ENCODE data around the gene HCRTR2. TPM values are rescaled to one million over a fixed set of nuclear protein-coding genes. Genes with fewer than 3 reads are reported as not detected.

Gene HCRTR2
- total RNA-seq, 4 donors from 2014 or later: 0.12 to 0.30 TPM; not detected in 2

DNA sequence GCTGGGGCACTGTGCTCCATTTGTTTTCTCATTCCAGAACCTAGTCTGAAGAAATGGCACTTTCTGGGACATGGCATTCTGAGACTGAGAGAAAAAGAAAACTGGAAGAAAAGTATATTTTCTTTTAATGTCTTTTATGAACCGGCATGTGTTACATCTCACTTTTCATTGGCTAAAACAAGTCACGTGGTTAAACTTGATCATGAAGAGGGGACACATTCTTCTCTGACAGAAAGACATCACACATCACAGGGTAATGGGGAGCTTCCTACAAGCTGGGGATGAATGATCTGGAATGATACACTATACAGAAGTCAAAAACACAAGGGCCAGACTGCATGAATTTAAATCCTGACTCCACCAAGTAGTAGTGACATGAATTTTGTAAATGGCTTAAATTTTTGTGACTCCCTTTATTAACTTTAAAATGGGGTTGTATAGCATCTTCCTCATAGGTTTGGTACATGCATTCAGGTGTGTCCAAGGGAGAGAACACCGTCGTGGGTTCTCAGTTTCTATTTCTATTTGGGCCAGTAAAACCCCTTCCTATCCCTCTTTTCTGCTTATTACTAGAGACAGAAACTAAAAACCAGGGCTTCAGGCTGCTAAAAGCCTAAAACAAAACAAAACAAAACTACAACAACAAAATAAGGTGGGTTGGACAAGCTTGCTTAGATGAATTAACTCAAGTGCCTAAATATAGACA is 91.2 kb downstream of the HCRTR2 start:
- intact Hi-C loops (cut with DNase I; ENCODE audit: low total_unique reads): no loop called here
- no peak overlapping the region for H3K4me3 ChIP-seq (ENCODE audit: low read depth, poor library complexity, severe bottlenecking)
- TF ChIP-seq, protein P1, sequence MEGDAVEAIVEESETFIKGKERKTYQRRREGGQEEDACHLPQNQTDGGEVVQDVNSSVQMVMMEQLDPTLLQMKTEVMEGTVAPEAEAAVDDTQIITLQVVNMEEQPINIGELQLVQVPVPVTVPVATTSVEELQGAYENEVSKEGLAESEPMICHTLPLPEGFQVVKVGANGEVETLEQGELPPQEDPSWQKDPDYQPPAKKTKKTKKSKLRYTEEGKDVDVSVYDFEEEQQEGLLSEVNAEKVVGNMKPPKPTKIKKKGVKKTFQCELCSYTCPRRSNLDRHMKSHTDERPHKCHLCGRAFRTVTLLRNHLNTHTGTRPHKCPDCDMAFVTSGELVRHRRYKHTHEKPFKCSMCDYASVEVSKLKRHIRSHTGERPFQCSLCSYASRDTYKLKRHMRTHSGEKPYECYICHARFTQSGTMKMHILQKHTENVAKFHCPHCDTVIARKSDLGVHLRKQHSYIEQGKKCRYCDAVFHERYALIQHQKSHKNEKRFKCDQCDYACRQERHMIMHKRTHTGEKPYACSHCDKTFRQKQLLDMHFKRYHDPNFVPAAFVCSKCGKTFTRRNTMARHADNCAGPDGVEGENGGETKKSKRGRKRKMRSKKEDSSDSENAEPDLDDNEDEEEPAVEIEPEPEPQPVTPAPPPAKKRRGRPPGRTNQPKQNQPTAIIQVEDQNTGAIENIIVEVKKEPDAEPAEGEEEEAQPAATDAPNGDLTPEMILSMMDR (IDR thresholded peaks at IDR 0.05): no peak
- no peak for TF ChIP-seq POLR2A (IDR thresholded peaks at IDR 0.05)
- WGBS, 2 donors: 84 to 88% methylated on average over 4 of the region's 4 CpGs
- no peak for DNase-seq (ENCODE audit: low spot score in 2 of 2)

GRCh38 chr6:55266896-55267295 is 92.6 kb downstream of the HCRTR2 start:
- no peak for DNase-seq (ENCODE audit: low spot score in 2 of 2)
- 71 to 72% methylated on average over 2 of the region's 2 CpGs for WGBS, 2 donors
- TF ChIP-seq, protein P1 (IDR thresholded peaks at IDR 0.05): no peak
- TF ChIP-seq POLR2A (IDR thresholded peaks at IDR 0.05): no peak
- intact Hi-C loops (cut with DNase I; ENCODE audit: low total_unique reads): no loop called here
- no peak overlapping the region for H3K4me3 ChIP-seq (ENCODE audit: low read depth, poor library complexity, severe bottlenecking)

DNA sequence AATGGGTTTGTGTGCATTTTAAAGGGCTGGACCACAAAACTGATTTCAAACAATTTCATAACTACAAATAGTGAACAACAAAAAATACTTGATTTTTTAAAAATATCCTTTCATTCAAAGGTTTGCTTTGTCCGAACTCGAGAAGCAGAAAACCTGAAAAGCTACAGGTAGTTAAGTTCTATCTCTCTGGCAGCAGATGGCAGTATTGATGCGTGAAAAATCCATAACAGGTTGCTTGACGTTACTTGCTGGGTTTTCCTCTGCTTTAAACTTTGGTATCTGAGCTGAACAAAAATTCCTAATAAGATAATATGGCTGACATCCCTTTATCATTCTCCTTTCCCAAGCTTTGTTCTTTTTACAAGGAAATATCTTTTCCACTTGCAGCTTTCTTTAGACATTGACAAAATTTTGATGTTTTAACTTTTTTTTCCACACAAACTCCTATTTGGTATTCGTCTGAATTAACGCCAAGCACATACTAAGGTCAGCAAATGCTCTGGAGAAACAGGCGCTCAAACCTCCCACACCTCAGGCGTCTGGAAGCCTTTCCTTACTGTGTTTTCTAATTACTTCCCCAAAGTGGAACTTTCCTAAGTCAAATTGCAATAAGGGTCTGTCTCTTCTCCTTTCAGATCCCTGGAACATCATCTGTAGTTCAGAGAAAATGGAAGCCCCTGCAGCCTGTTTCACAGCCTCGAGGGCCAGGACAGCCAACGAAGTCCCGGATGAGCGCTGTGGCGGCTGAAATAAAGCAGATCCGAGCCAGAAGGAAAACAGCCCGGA is 102.6 kb downstream of the HCRTR2 start:
- intact Hi-C loops (cut with DNase I; ENCODE audit: low total_unique reads): no loop called here
- no peak overlapping the region for H3K4me3 ChIP-seq (ENCODE audit: low read depth, poor library complexity, severe bottlenecking)
- TF ChIP-seq POLR2A (IDR thresholded peaks at IDR 0.05): no peak
- TF ChIP-seq, protein P1 (IDR thresholded peaks at IDR 0.05): no peak
- no peak for DNase-seq (ENCODE audit: low spot score in 2 of 2)
- WGBS, 2 donors: 26 to 34% methylated on average over 15 of the region's 15 CpGs

- no peak overlapping the region for H3K4me3 ChIP-seq (ENCODE audit: low read depth, poor library complexity, severe bottlenecking)
- 69 to 74% methylated on average over 5 of the region's 5 CpGs for WGBS, 2 donors
- intact Hi-C loops (cut with DNase I; ENCODE audit: low total_unique reads): no loop called here
- TF ChIP-seq, protein P1 (IDR thresholded peaks at IDR 0.05): no peak
- no peak for TF ChIP-seq POLR2A (IDR thresholded peaks at IDR 0.05)
- no peak for DNase-seq (ENCODE audit: low spot score in 2 of 2)
Observed at GRCh38 chr6:55277646-55278045, 103.3 kb downstream of the HCRTR2 start.

DNA sequence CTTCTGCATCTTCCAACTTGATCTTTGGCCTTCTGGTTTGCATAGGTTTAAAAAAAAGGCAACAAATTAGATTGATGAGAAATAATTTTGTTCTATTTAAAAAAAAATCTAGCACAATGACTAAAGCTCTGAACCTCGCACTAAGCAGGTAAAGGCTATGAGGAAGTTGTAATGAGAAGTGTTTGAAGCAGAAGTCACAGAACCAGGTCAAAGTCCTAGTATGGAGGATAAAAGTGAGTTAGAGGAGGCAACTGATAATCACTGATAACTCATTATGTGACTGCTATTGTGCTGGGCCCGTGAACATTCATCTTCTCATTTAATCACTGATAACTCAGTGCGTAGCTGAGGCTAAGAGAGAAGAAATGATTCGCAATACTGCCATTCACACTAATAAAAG is 106.9 kb downstream of the HCRTR2 start:
- 71 to 92% methylated on average over 4 of the region's 4 CpGs for WGBS, 2 donors
- no peak for DNase-seq (ENCODE audit: low spot score in 2 of 2)
- no peak for TF ChIP-seq POLR2A (IDR thresholded peaks at IDR 0.05)
- TF ChIP-seq, protein P1 (IDR thresholded peaks at IDR 0.05): no peak
- no peak overlapping the region for H3K4me3 ChIP-seq (ENCODE audit: low read depth, poor library complexity, severe bottlenecking)
- intact Hi-C loops (cut with DNase I; ENCODE audit: low total_unique reads): no loop called here

Data from lower leg skin (tissue), 4 donors.